ENCODE results near the gene PHF21B.
"Not testable (repeated sequence)": the region's sequence is repeated elsewhere in the genome, so short reads cannot be mapped to it uniquely, and the experiment has no call there.

PHF21B gene

DNA sequence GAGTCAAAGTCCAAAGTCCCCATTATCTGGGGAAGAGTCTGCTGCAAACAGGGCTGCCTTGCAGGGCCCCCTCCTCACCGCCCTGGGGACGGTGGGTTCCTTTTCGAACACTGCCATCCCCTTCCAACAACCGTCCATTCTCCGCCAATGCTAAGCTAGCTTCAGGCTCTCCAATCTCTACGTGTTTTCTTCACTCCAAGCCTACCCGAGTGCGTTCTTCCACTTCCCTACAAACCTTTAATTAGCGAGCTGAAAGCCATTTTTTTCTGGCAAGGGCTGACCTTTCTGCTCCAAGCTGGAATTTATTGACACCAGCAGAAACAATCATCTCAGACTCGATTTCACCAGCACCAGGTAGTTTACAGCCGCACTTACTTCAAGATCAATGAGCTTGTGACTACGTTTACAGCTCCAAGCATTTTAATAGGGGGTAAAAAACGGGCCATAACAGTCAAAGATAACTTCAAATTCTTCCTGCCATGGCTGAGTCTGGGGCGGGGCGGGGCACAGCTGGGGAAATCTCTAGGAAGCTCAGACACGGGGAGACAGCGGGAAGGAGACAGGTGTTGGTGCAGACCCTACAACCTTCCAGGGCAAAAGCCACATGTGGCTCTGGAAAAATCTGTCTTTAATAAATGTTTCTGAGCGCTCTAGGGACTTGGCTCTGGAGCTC lies 82.2 kb downstream of the PHF21B start:
- no peak overlapping the region for H3K4me3 ChIP-seq (ENCODE audit: low read depth, low read length)
- H3K36me3 ChIP-seq (ENCODE audit: control insufficient read depth, insufficient read depth, low read length) = peaks cover 18% of the 10 kb centered on the region
- H3K9ac ChIP-seq (ENCODE audit: low read length) = no peak overlapping the region
- peaks cover 8% of the 10 kb centered on the region for H3K9me3 ChIP-seq (ENCODE audit: control insufficient read depth, insufficient read depth, low read depth, low read length)
- H3K4me1 ChIP-seq (ENCODE audit: control insufficient read depth, insufficient read depth, low read length) = no peaks in the 10 kb centered on the region
- H3K27me3 ChIP-seq (ENCODE audit: control insufficient read depth, insufficient read depth, low read length) = no peaks in the 10 kb centered on the region
- no peak overlapping the region for H3K27ac ChIP-seq (ENCODE audit: low read depth, low read length)

GRCh38 chr22:44926491-44927415 lies 83.1 kb downstream of the PHF21B start:
- H3K27me3 ChIP-seq (ENCODE audit: control insufficient read depth, insufficient read depth, low read length) = no peaks in the 10 kb centered on the region
- H3K9me3 ChIP-seq (ENCODE audit: control insufficient read depth, insufficient read depth, low read depth, low read length) = peaks cover 8% of the 10 kb centered on the region
- H3K4me3 ChIP-seq (ENCODE audit: low read depth, low read length) = no peak overlapping the region
- H3K9ac ChIP-seq (ENCODE audit: low read length) = no peak overlapping the region
- no peaks in the 10 kb centered on the region for H3K4me1 ChIP-seq (ENCODE audit: control insufficient read depth, insufficient read depth, low read length)
- H3K36me3 ChIP-seq (ENCODE audit: control insufficient read depth, insufficient read depth, low read length) = peaks cover 13% of the 10 kb centered on the region
- no peak overlapping the region for H3K27ac ChIP-seq (ENCODE audit: low read depth, low read length)

- H3K4me1 ChIP-seq (ENCODE audit: control insufficient read depth, insufficient read depth, low read length) = no peaks in the 10 kb centered on the region
- H3K4me3 ChIP-seq (ENCODE audit: low read depth, low read length) = no peak overlapping the region
- no peak overlapping the region for H3K27ac ChIP-seq (ENCODE audit: low read depth, low read length)
- no peaks in the 10 kb centered on the region for H3K27me3 ChIP-seq (ENCODE audit: control insufficient read depth, insufficient read depth, low read length)
- peaks cover 13% of the 10 kb centered on the region for H3K36me3 ChIP-seq (ENCODE audit: control insufficient read depth, insufficient read depth, low read length)
- peaks cover 8% of the 10 kb centered on the region for H3K9me3 ChIP-seq (ENCODE audit: control insufficient read depth, insufficient read depth, low read depth, low read length)
- no peak overlapping the region for H3K9ac ChIP-seq (ENCODE audit: low read length)
These were observed 83.7 kb downstream of the PHF21B start for GRCh38 chr22:44926124-44926475.

DNA sequence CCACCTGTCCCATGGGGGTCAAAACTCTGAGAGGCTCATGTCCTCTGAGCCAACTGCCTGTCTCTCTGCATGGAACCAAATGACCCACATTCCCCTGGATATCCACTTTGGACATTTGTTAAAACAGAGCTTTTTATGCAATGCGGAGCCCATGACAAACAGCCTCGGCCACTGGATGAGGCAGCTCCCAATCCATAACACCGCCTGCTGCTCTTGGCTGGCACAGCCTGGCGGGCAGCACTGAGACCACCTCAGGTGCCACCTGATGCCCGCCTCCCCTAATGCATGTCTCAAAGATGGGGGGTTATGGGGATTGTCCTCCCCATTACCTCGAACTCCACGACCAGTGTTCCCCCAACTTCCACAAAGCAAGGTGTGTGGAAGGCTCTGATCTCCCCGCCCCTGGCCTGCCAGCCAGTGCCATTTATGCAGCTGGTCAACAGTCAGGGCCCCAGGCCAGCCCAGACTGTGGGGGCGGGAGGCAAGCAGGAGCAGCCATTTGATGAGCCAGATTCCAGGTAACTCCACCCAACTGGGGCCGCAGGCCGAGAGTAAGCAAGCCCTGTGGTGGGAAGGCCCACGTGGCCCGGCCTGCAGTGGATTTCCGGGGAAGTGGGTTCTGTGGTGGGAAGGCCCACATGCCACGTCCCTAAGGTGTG lies 84.2 kb downstream of the PHF21B start:
- H3K27me3 ChIP-seq (ENCODE audit: control insufficient read depth, insufficient read depth, low read length) = no peaks in the 10 kb centered on the region
- H3K9ac ChIP-seq (ENCODE audit: low read length) = no peak overlapping the region
- H3K4me3 ChIP-seq (ENCODE audit: low read depth, low read length) = no peak overlapping the region
- H3K4me1 ChIP-seq (ENCODE audit: control insufficient read depth, insufficient read depth, low read length) = no peaks in the 10 kb centered on the region
- H3K9me3 ChIP-seq (ENCODE audit: control insufficient read depth, insufficient read depth, low read depth, low read length) = peaks cover 8% of the 10 kb centered on the region
- H3K36me3 ChIP-seq (ENCODE audit: control insufficient read depth, insufficient read depth, low read length) = peaks cover 13% of the 10 kb centered on the region
- H3K27ac ChIP-seq (ENCODE audit: low read depth, low read length) = no peak overlapping the region

DNA sequence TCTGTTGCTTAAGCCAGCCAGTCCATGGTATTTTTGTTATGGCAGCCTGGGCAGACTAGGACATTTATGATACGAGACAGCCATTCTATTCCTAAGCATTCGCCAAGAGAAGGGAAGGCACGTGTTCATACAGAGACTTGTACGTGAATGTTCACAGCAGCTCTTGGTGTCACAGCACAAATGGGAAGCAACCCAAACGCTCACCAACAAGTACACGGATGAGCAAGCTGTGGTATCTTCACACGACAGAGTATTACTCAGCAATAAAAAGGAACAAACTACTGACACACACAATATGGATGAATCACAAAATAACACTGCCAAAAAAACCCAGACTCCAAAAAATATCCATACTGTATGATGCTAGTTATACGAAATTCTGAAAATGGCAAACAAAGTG lies 85.1 kb downstream of the PHF21B start:
- Histone ChIP-seq H3K9me3 (ENCODE audit: control insufficient read depth, insufficient read depth, low read depth, low read length) (peaks cover 8% of the 10 kb centered on the region), H3K36me3 (ENCODE audit: control insufficient read depth, insufficient read depth, low read length) (peaks cover 13% of the 10 kb centered on the region), H3K27me3 (ENCODE audit: control insufficient read depth, insufficient read depth, low read length) (no peaks in the 10 kb centered on the region), H3K4me1 (ENCODE audit: control insufficient read depth, insufficient read depth, low read length) (no peaks in the 10 kb centered on the region), H3K9ac (ENCODE audit: low read length) (no peak overlapping the region), H3K4me3 (ENCODE audit: low read depth, low read length) (no peak overlapping the region), H3K27ac (ENCODE audit: low read depth, low read length) (no peak overlapping the region)

GRCh38 chr22:44924098-44924497 lies 85.7 kb downstream of the PHF21B start:
- peaks cover 8% of the 10 kb centered on the region for H3K9me3 ChIP-seq (ENCODE audit: control insufficient read depth, insufficient read depth, low read depth, low read length)
- H3K36me3 ChIP-seq (ENCODE audit: control insufficient read depth, insufficient read depth, low read length) = peaks cover 7% of the 10 kb centered on the region
- no peak overlapping the region for H3K4me3 ChIP-seq (ENCODE audit: low read depth, low read length)
- no peak overlapping the region for H3K27ac ChIP-seq (ENCODE audit: low read depth, low read length)
- H3K9ac ChIP-seq (ENCODE audit: low read length) = no peak overlapping the region
- H3K4me1 ChIP-seq (ENCODE audit: control insufficient read depth, insufficient read depth, low read length) = no peaks in the 10 kb centered on the region
- no peaks in the 10 kb centered on the region for H3K27me3 ChIP-seq (ENCODE audit: control insufficient read depth, insufficient read depth, low read length)

DNA sequence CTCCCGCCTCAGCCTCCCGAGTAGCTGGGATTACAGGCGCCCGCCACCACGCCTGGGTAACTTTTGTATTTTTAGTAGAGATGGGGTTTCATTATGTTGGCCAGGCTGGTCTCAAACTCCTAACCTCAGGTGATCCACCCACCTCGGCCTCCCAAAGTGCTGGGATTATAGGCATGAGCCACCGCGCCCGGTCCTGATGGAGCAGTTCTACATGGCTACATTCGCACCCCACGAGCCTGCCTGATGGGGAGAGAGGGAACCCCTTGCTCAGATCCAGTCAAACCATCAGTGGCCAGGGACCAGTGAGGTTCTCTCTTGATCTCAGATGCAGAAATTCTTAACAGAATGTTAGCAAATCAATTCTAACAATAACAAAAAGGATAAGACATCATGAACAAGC lies 88.0 kb downstream of the PHF21B start:
- H3K4me3 ChIP-seq (ENCODE audit: low read depth, low read length); H3K27ac ChIP-seq (ENCODE audit: low read depth, low read length); H3K4me1 ChIP-seq (ENCODE audit: control insufficient read depth, insufficient read depth, low read length); H3K9me3 ChIP-seq (ENCODE audit: control insufficient read depth, insufficient read depth, low read depth, low read length); H3K36me3 ChIP-seq (ENCODE audit: control insufficient read depth, insufficient read depth, low read length); H3K9ac ChIP-seq (ENCODE audit: low read length); H3K27me3 ChIP-seq (ENCODE audit: control insufficient read depth, insufficient read depth, low read length): not testable (repeated sequence)

- H3K27me3 ChIP-seq (ENCODE audit: control insufficient read depth, insufficient read depth, low read length) = no peaks in the 10 kb centered on the region
- H3K4me1 ChIP-seq (ENCODE audit: control insufficient read depth, insufficient read depth, low read length) = no peaks in the 10 kb centered on the region
- peaks cover 18% of the 10 kb centered on the region for H3K36me3 ChIP-seq (ENCODE audit: control insufficient read depth, insufficient read depth, low read length)
- no peak overlapping the region for H3K9ac ChIP-seq (ENCODE audit: low read length)
- no peak overlapping the region for H3K27ac ChIP-seq (ENCODE audit: low read depth, low read length)
- H3K4me3 ChIP-seq (ENCODE audit: low read depth, low read length) = no peak overlapping the region
- peaks cover 8% of the 10 kb centered on the region for H3K9me3 ChIP-seq (ENCODE audit: control insufficient read depth, insufficient read depth, low read depth, low read length)
These were observed 89.6 kb downstream of the PHF21B start for GRCh38 chr22:44920183-44920582.

DNA sequence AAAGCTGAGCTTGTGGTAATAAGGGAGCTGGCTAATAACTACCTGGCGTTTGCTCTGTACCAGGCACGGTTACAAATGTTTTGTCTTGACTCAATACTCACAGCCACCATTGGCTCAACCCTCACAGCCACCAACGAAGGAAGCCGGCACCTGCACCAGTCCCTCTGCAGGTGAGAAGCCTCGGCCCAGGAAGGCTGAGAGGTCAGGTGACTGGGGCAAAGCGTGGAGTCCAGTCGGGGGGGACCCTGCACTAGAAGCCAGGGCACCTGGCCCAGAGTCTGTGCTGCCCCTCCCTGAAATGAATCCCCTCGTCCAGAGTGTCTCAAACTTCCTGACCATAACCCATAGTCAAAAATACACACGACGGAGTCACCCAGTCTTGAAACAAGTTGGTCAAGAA lies 90.1 kb downstream of the PHF21B start:
- no peak overlapping the region for H3K27ac ChIP-seq (ENCODE audit: low read depth, low read length)
- H3K27me3 ChIP-seq (ENCODE audit: control insufficient read depth, insufficient read depth, low read length) = no peaks in the 10 kb centered on the region
- H3K9me3 ChIP-seq (ENCODE audit: control insufficient read depth, insufficient read depth, low read depth, low read length) = peaks cover 4% of the 10 kb centered on the region

DNA sequence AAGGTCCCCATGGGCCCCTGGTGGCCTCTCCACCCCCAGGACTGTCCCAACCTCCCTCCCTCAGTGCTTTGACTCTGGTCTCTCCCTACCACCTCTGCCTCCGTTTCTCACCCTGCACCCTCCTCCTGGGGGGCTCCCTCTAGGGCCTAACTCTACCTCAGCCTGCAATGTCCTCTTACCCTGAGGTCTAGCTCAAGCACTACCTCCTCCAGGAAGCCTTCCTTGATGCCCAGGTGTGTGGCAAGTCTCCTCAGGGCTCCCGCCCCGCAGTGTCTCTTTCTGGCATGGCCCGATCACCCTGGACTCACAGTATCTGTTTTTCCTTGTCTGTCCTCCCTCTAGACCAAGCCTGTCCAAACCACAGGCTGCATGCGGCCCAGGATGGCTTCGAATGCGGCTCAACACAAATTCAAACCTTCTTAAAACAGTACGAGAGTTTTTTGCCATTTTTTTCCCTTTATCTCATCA lies 90.8 kb downstream of the PHF21B start:
- H3K9me3 ChIP-seq (ENCODE audit: control insufficient read depth, insufficient read depth, low read depth, low read length) = no peaks in the 10 kb centered on the region
- no peak overlapping the region for H3K27ac ChIP-seq (ENCODE audit: low read depth, low read length)
- no peaks in the 10 kb centered on the region for H3K27me3 ChIP-seq (ENCODE audit: control insufficient read depth, insufficient read depth, low read length)
- H3K4me1 ChIP-seq (ENCODE audit: control insufficient read depth, insufficient read depth, low read length) = no peaks in the 10 kb centered on the region
- no peak overlapping the region for H3K9ac ChIP-seq (ENCODE audit: low read length)
- H3K36me3 ChIP-seq (ENCODE audit: control insufficient read depth, insufficient read depth, low read length) = peaks cover 26% of the 10 kb centered on the region
- H3K4me3 ChIP-seq (ENCODE audit: low read depth, low read length) = no peak overlapping the region

More for the DNA sequence above, 90.1 kb downstream of the PHF21B start:
- no peak overlapping the region for H3K4me3 ChIP-seq (ENCODE audit: low read depth, low read length)
- H3K36me3 ChIP-seq (ENCODE audit: control insufficient read depth, insufficient read depth, low read length) = peaks cover 19% of the 10 kb centered on the region
- H3K9ac ChIP-seq (ENCODE audit: low read length) = no peak overlapping the region
- no peaks in the 10 kb centered on the region for H3K4me1 ChIP-seq (ENCODE audit: control insufficient read depth, insufficient read depth, low read length)

Data from HUES6 (cell line).